ENCODE results near the gene TCF21. TPM values are rescaled to one million over a fixed set of nuclear protein-coding genes. Genes with fewer than 3 reads are reported as not detected.
"Not testable (repeated sequence)": the region's sequence is repeated elsewhere in the genome, so short reads cannot be mapped to it uniquely, and the experiment has no call there.

TCF21 gene
- total RNA-seq, result 5.2 TPM
- long read RNA-seq, full-length matches to known transcripts, result 29 of 29 reads
- long read RNA-seq, partial matches to known transcripts, result 0 of 29 reads
- long read RNA-seq, other reads (novel, unspliced or antisense), result 0 of 29 reads

DNA sequence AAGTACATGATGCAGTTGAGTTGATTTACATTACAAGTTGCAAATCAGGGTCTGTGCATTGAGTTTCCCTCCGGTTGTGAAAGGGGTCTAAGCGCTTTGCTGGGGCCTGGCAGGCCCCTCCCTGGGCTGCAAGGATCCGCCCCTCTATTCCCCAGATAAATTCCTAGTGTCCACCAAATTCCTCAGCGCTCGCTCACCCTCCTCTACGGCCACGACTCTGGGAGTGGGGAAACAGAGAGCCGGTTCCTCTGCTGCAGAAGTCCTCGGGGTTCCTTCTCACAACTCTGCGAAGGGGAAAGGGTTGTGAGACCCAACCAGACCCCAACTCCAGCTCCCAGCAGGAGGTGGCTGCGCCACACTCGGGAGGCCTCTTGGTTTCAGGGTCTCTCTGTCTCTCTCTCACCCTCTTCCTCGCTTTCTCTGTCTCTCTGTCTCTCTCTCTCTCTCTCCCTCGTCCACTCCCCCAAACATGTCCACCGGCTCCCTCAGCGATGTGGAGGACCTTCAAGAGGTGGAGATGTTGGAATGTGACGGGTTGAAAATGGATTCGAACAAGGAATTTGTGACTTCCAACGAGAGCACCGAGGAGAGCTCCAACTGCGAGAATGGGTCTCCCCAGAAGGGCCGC lies at the start of gene TCF21:
Gene TCF21, plus strand, starts transcription at position 185 of the 628 bp plus-strand sequence. Its CDS starts 285 bp downstream, at position 470.
- DNase-seq (ENCODE audit: low spot score), result no peak

DNA sequence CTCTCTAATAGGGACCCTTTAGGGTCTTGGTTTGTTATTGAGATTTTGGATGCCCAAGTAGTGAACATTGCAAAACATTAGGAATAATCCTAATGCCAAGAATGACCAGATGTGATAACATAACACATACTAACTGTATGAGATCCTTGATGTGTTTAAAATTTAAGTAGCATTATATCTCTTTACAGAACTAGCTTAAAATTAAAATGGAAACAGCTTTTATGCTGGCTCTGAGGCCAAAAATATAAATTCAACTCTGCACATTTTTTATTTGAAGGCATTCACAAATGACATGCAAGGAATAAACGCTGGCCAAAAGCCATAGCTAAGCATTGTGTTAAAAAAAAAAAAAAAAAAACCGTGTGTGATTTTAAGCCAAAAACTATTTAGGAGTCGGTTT lies 47.7 kb upstream of the TCF21 start:
- no peak for DNase-seq (ENCODE audit: low spot score)

DNA sequence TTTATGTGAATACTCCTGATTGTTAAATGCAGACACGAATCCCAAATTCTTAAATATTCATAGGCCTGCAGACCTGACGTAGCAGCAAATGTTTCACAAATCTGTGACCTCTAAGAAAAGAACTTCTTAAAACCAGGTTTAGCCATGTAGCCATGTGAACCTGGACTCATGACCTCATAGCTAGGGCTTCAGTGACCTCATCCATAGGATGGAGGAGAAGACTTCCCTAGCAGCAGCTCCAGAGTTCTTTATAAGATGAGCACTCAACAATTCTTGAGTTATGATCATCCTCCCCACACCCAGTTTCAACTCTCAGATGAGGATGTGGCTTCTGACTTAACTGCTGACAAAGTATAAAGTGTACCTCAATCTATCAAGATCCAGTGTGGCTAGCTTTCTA lies 45.8 kb upstream of the TCF21 start:
- no peak for DNase-seq (ENCODE audit: low spot score)

DNA sequence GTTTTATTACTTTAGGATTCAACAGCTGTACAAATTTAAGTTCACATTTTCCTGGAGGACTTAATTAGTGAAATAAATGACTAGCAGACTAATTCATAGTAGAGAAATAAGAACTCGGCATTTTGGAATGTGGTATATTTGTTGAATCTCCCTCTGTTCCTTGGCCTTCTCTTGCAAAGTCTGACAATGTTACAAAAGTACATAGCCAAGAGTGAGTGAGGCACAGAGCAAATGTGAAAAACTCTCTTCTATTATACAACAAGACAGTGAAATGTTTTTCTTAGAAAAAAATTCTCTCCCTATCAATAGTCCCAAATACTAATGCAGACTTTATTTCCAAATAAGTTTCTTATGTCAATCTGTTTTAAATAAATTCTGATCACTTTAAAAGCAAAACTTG lies 44.2 kb upstream of the TCF21 start:
- DNase-seq (ENCODE audit: low spot score), result no peak

DNA sequence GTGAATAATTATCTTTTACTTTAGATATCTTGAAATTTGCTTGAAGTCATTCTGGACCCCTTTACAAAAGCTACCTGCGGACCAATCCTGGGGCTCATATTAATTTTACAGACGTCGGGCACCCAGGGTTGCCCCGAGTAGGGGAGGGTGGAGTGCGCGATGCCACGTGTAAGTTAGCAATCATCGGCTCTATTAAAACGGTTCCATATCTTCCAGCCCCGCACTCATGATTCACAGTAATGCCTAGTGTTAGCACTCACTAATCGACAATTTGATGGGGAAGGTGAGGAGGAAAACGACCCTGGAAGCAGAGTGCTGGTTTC lies 34.9 kb upstream of the TCF21 start:
- no peak for DNase-seq (ENCODE audit: low spot score)

DNA sequence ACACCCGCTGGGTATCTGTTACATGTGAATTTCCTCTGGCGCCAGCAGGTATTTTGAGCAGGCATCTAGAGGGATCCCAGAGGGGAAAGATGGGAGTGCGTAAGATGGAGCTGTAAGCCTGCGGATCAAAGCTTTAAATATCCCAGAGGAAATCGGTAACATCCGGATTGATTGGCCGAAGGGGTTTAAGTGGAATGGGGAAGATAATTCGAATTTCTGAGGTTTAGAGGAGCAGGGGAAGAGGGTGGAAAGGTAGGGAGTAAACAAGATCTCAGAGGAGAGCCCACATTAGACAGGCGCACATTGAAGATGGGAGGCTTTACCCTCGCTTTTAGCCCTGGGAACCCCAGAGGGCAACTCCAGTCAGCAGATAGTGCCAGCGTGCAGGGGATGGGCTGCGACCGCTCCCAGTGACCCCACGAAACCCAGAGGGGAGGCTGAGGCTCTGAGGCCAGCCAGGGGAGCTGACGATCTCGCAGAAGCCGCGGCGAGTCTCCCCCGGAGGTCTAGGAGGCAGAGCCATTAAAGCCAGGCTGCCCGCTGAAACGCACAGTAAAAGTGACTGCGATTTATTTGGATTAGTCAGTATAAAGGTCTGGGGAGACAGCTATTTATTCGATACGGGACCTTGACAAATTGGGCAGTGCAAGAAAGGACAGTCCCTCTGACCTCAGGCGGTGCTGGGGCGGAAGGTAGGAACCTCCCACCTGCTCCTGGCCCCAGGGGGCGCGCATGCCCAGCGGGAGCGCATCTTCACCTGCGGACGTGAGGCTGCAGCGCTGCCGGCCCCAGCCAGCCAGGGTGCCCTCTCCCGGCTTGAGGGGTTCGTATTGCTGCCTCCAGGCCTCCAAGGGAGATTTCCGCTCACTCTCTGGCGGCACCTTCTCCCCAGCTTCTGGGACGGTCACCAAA lies 34.3 kb upstream of the TCF21 start:
- no peak for DNase-seq (ENCODE audit: low spot score)

DNA sequence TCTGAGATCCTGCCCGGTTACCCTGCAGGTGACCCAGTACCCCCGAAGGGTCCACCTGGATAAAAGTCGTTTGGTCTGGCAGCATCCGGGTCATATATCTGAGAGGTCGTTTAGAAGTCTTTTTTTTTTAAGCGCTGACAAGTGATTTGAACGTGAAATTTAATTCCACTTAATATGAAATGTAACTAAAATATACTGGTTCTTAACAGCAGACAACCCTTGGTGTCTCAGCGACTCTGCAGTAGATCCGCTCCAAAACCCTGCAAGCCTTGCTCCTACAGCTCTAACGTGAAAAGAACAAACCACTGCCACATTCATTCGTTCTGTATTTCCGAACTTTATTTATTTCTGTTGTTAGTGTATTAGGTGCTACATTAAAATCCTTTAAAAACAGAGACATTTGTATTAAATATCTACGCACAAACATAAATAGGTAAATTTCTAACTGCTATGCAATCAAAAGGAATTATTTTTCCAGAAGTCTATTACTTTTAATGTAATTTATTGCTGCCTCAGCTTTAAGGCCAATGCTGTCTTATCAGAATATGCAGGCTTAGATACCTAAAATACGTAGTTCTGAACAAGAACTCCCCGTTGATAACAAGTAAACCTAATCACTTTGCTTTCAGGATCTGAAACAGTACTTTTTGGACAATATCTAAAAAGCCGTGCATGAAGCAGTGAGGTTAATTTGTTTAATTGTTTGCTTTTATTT lies 33.5 kb upstream of the TCF21 start:
- no peak for DNase-seq (ENCODE audit: low spot score)

DNA sequence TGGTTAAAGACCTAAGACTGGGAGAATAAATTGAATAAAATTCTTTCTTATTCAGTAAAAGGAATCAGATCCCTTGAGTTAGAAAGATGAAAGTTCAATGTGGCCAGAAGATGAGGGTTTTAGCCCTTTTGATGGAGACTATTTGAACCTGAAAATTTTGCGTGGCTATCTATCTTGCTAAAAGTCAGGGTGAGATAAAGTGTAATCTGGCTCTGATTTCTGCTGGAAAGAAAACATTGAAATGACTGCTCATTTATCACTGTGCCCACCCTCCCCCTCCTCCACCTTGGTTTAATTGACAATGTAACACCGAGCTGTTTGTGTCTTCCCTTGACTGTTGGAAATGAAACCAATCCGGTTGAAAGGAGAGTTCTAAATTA lies 32.9 kb upstream of the TCF21 start:
- no peak for DNase-seq (ENCODE audit: low spot score)

DNA sequence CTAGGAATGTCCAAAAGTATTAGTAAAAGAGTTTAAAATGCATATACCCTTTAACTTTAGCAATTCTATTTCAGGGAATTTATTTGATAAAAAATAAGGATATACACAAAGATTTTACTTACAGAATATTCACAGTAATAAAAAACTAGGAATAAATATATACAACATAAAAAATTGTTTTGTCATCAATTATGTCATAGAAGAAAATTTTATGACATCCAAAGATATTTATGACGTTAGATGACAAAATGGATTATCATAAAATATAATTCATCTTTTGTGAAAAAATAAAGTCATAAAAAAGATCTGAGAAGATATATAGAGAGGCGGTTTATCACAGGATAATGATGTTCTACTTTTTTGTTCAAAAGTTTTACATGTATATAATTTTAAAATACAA lies 32.0 kb upstream of the TCF21 start:
- no peak for DNase-seq (ENCODE audit: low spot score)

DNA sequence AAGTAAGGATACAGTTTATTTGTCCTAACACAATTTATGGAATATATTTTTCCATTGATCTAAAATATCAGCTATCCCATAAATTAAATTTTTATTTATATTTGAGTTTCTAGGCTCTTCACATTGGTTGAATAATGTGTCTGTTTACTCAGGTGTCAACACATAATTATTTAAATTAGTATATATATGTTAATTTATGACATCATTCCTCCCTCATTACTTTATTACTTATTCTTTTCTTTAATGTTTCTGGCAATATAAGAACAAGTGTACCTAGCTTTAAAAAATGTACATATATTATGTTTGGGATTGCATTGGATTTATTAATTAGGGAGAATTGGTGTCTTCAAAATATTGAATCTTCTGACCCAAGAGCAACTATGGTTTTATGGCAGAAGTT lies 31.2 kb upstream of the TCF21 start:
- no peak for DNase-seq (ENCODE audit: low spot score)

DNA sequence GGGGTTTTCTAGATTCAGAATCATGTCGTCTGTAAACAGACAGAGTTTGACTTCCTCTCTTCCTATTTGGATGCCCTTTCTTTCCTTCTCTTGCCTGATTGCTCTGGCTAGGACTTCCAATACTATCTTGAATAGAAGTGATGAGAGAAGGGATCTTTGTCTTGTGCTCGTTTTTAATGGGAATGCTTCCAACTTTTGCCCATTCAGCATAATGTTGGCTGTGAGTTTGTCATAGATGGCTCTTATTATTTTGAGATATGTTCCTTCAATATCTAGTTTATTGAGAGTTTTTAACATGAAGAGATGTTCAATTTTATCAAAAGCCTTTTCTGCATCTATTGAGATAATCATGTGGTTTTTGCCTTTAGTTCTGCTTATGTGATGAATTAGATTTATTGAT lies 27.6 kb upstream of the TCF21 start:
- DNase-seq (ENCODE audit: low spot score), result not testable (repeated sequence)

DNA sequence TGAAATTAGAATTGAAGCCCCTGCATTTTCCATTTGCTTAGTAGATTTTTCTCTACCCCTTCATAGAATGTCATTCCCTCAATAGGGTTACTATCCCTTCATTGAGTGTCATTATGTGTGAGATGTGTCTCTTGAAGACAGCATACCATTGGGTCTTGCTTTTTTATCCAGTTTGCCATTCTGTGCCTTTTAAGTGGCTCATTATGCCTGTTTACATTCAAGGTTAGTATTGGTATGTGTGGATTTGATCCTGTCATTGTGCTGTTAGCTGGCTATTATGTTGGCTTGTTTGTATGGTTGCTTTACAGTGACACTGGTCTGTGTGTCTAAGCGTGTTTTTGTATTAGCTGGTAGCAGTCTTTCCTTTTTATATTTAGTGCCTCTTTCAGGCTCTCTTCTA lies 25.7 kb upstream of the TCF21 start:
- no peak for DNase-seq (ENCODE audit: low spot score)

DNA sequence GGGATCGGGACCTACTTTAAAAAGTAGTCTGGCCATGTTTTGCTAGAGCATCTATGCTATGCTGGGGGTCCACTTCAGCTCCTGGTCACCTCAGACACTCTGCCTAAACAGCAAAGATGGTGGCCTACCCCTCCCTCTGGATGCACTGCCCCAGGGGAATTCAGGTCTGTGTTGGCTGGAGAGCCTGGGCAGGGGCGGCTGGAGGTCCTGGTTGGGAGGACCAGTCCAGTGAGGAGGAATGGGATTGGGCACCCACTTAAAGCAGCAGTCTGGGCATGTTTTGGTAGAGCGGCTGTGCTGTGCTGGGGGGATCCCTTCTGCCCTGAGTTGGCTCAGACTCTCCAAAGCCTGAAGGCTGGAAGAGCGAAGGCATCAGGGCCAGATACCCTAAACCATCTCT lies 23.2 kb upstream of the TCF21 start:
- no peak for DNase-seq (ENCODE audit: low spot score)

DNA sequence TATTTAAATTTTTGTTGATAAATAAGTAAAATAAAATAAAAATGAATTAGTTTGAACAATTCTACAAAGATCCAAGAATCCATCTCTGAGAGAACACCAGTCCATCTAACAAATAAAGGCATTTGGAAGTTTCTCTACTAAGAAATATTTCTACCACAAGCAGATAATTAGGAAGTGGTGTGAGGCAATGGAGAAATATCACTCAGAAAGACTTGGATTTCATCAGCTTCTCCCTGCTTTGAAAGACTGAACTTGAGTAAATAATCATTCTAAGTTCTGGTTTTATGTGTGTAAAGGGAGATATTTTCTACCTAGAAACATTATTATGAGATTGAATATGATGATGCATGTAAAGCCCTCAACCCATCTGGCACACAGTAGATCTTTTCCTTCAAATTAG lies 17.8 kb upstream of the TCF21 start:
- DNase-seq (ENCODE audit: low spot score), result no peak

DNA sequence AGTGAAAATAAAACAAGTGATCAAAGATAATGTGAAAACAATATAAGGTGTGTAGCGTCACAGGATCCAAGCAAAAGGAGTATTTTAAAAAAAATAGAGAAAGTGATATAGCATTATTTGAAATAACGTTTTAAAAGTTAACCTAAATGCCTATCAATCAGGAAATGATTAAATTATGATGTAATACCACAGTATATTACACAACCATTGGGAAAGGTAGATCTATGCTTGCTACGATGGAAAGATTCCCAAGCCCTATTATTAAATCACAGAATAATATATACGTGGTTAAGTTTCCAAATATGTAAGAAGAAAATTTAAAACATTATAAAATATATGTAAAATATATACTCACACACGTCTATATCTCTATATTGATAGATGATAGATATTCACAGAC lies 15.4 kb upstream of the TCF21 start:
- no peak for DNase-seq (ENCODE audit: low spot score)

DNA sequence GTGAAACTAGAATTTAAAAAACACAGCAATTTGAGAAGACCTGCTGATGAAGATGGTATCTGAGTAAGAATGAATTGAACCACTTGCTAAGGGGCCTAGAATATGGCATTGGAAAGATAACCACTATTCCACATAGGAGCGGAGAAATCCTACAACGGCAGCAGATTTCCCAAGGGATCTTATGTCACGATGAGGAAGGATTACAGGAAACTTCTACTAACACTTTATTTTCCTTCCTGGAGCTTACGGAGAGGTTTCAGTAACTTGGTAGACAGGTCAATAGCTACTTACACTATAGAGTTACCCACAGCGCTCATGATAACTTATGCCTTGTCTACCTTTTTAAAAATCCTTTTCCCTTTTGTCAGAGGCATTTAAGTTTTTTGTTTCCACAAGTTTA lies 11.8 kb upstream of the TCF21 start:
- no peak for DNase-seq (ENCODE audit: low spot score)

DNA sequence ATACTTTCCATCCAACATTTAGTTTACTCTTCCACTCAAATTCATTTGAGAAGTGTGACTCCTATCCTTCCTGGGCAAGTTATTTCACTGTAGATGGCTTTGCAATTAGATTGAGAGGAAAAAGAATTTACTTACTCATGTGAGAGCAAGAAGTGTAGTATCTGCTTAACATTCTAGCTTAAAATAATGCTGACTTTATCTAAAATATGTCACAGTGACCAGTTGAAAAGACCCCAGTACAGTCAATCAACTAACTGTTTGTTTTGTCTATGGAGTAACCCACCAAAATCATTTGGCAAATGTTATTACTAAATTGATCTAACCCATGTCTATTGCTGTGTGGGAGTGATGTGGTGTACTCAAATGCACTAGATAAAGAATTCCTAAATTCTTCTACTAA lies 8.9 kb upstream of the TCF21 start:
- DNase-seq (ENCODE audit: low spot score), result no peak

DNA sequence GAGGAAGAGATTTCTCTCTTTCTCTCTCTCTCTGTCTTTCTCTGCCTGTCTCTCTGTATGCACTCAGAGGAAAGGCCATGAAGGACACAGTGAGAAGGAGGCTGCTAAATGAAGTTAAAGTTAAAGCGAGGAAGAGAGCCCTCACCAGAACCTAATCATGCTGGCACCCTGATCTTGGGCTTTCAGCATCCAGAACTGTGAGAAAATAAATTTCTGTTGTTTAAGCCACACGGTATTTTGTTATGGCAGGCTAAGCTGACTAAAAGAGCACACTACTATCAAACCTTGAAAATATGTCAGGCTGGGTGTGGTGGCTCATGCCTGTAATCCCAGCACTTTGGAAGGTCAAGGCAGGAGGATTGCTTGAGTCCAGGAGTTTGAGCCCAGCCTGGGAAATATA lies 8.0 kb upstream of the TCF21 start:
- no peak for DNase-seq (ENCODE audit: low spot score)

DNA sequence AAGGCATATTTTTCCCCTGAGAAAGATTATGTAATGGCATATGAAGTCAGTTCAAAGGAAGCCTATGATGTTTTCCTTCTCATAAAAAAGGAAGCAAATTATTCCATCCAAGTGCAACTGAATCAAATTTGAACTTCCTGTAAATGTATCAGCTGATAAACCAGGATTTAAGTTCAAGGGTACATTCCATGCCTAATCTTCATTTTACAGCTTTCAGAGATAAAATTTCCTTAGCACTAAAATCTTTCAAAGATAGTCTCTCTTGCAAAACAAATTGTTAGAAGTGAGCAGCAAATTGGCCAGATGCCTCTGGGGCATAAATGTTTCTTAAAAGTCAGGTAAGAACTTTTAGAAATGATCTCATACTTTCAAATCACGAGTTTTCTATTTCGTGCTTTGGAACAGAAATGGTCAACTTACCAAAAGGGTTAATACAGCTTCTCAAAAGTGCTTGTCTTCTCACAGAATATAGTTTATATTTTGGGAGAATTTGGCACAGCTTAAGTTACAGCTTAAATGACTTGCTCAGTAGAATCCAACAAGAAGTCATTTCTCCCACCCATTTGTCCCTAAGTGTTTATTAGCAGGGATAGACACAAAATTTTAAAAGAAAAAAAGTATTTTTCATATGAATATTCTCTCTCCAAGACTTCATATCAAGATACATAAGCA lies 2.7 kb upstream of the TCF21 start:
- DNase-seq (ENCODE audit: low spot score), result no peak

DNA sequence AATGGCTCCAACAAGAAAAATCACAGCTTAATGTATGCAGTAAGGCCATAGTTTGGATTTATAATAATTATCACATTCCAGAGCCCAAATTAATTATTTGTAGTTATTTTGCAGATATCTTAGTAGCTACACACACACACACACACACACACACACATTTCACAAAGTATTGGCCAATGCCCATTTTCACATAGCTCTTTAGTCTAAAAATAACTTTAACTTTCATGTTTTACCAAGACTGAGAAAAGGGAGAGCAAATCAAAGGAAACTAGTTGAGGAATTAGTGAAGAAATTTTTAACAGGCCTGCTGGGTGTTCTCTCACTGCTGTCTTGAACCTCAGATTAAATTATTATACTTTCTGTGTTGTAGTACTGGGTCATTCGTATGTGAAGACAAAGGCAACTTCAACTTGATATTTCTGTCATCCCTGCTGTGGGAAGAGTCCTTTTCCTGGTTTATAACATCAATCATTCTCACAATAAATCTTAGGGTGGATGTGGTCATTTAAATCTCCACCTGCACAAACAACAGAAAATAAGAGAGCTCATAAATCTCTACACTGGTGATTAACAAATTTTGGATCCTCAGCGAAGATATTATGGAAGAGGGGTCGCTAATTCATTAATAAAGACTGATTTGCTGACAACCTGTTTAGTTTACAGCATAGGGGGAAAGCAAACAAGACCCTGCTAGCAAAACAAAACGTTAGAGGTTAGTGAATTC lies 1.6 kb upstream of the TCF21 start:
- no peak for DNase-seq (ENCODE audit: low spot score)

DNA sequence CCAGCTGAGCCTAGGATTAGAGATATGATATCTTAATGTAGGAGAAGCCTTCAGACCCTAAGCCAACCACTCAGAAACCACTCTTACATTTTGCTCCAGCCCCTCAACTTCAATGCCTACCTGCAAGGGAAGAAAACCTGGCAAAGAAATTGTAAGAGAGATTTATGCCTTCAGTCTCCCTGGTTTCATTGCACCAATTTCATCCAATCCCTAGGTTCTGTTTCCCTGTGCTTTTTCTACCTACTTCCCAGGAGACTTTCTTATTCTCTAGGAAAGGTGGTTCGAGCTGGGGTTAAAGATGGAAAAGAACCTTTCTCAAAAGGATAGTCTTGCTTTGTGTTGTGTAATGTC lies 1.1 kb upstream of the TCF21 start:
- no peak for DNase-seq (ENCODE audit: low spot score)

Measured in mesenteric fat pad (tissue), 1 donor.